H9 (cell line): ENCODE data around the gene BEGAIN. TPM values are rescaled to one million over a fixed set of nuclear protein-coding genes. Genes with fewer than 3 reads are reported as not detected.

ENCODE experiments used
- DNase-seq: peaks from one replicate; pipeline ENCODE4 v3.0.0-alpha.2; 2017
- H2AFZ ChIP-seq: one replicate; pipeline ENCODE4 v1.6.1; 2013; ENCODE audit warnings: mild to moderate bottlenecking, low read length, control low read depth, moderate library complexity
- H2AK5ac ChIP-seq: 2 replicates; pipeline ENCODE4 v1.6.1; 2013; ENCODE audit warnings: low read length, control low read depth, mixed read lengths; ENCODE audit not compliant: insufficient read length
- H2BK120ac ChIP-seq: one replicate; pipeline ENCODE4 v1.6.1; 2013; ENCODE audit warnings: low read depth, mild to moderate bottlenecking, low read length, control low read depth, inconsistent platforms; ENCODE audit not compliant: poor library complexity, severe bottlenecking
- H2BK12ac ChIP-seq: 2 replicates; pipeline ENCODE4 v1.6.1; 2013; ENCODE audit warnings: low read length, control low read depth, mixed read lengths, low read depth; ENCODE audit not compliant: insufficient read length
- H2BK15ac ChIP-seq: 2 replicates; pipeline ENCODE4 v1.6.1; 2013; ENCODE audit warnings: low read depth, low read length, control low read depth
- H2BK20ac ChIP-seq: one replicate; pipeline ENCODE4 v1.6.1; 2013; ENCODE audit warnings: low read depth, mild to moderate bottlenecking, low read length, control low read depth, inconsistent platforms; ENCODE audit not compliant: poor library complexity, severe bottlenecking
- H2BK5ac ChIP-seq: 2 replicates; pipeline ENCODE4 v1.6.1; 2013; ENCODE audit warnings: low read length, control low read depth, mixed read lengths; ENCODE audit not compliant: insufficient read length
- H3K14ac ChIP-seq: 2 replicates; pipeline ENCODE4 v1.6.1; 2013; ENCODE audit warnings: low read length, control low read depth; ENCODE audit not compliant: insufficient read depth
- H3K18ac ChIP-seq: 2 replicates; pipeline ENCODE4 v1.6.1; 2013; ENCODE audit warnings: low read depth, mild to moderate bottlenecking, mixed read lengths, low read length, control low read depth; ENCODE audit not compliant: insufficient read length
- H3K23ac ChIP-seq: 2 replicates; pipeline ENCODE4 v1.6.1; 2013; ENCODE audit warnings: low read length, control low read depth, mixed read lengths, low read depth; ENCODE audit not compliant: insufficient read length
- H3K23me2 ChIP-seq: 2 replicates; pipeline ENCODE4 v1.6.1; 2013; ENCODE audit warnings: low read depth, mild to moderate bottlenecking, mixed read lengths, low read length, control low read depth; ENCODE audit not compliant: insufficient read length, poor library complexity, severe bottlenecking
- H3K27ac ChIP-seq: 2 replicates; pipeline ENCODE4 v1.5.1; 2013; ENCODE audit warnings: low read length, control low read depth, mixed read lengths, low read depth; ENCODE audit not compliant: insufficient read length
- H3K27me3 ChIP-seq: 2 replicates; pipeline ENCODE4 v1.6.1; 2013; ENCODE audit warnings: low read length, control low read depth, inconsistent platforms; ENCODE audit not compliant: insufficient read depth
- H3K4ac ChIP-seq: 2 replicates; pipeline ENCODE4 v1.6.1; 2013; ENCODE audit warnings: low read depth, mild to moderate bottlenecking, control low read depth, inconsistent platforms, low read length, moderate library complexity
- H3K4me1 ChIP-seq: 2 replicates; pipeline ENCODE4 v1.6.1; 2013; ENCODE audit warnings: low read length, control low read depth, inconsistent platforms; ENCODE audit not compliant: insufficient read depth
- H3K4me2 ChIP-seq: 2 replicates; pipeline ENCODE4 v1.6.1; 2013; ENCODE audit warnings: low read length, control low read depth, mixed read lengths; ENCODE audit not compliant: insufficient read length, insufficient read depth
- H3K56ac ChIP-seq: 2 replicates; pipeline ENCODE4 v1.6.1; 2013; ENCODE audit warnings: low read depth, mild to moderate bottlenecking, mixed read lengths, low read length, control low read depth; ENCODE audit not compliant: insufficient read length
- H3K79me1 ChIP-seq: 2 replicates; pipeline ENCODE4 v1.6.1; 2013; ENCODE audit warnings: low read depth, mild to moderate bottlenecking, moderate library complexity, low read length, control low read depth, inconsistent platforms; ENCODE audit not compliant: insufficient read depth, poor library complexity, severe bottlenecking
- H3K79me2 ChIP-seq: 2 replicates; pipeline ENCODE4 v1.6.1; 2013; ENCODE audit warnings: low read length, control low read depth, inconsistent platforms; ENCODE audit not compliant: insufficient read depth
- H3K9ac ChIP-seq: 2 replicates; pipeline ENCODE4 v1.6.1; 2013; ENCODE audit warnings: low read length, control low read depth, mixed read lengths; ENCODE audit not compliant: insufficient read length; ENCODE audit errors: extremely low read depth
- H3K9me3 ChIP-seq: one replicate; pipeline ENCODE4 v1.6.1; 2013; ENCODE audit warnings: low read depth, low read length, inconsistent platforms; ENCODE audit not compliant: control insufficient read depth
- H3T11ph ChIP-seq: one replicate; pipeline ENCODE4 v1.6.1; 2013; ENCODE audit warnings: mild to moderate bottlenecking, low read length, control low read depth, inconsistent platforms
- H4K20me1 ChIP-seq: one replicate; pipeline ENCODE4 v1.6.1; 2013; ENCODE audit not compliant: control insufficient read depth, insufficient read length, insufficient read depth
- H4K5ac ChIP-seq: 2 replicates; pipeline ENCODE4 v1.6.1; 2013; ENCODE audit warnings: low read depth, mild to moderate bottlenecking, mixed read lengths, low read length, control low read depth; ENCODE audit not compliant: insufficient read length
- H4K8ac ChIP-seq: replicated peaks from 2 replicates; pipeline ENCODE4 v1.6.1; 2013; ENCODE audit warnings: low read length, control low read depth, mixed read lengths, low read depth; ENCODE audit not compliant: insufficient read length
- H4K91ac ChIP-seq: 2 replicates; pipeline ENCODE4 v1.6.1; 2013; ENCODE audit warnings: low read depth, mild to moderate bottlenecking, moderate library complexity, mixed read lengths, low read length, control low read depth; ENCODE audit not compliant: insufficient read length
- H3K27ac Mint-ChIP-seq, 3 experiments: 2 replicates in 2 of 3; 3 replicates in 1 of 3; pipeline ENCODE4 v1.8.0; 2020 to 2021; ENCODE audit warnings: mixed read lengths in 3 of 3, mild to moderate bottlenecking in 1 of 3, moderate library complexity in 1 of 3
- H3K27me3 Mint-ChIP-seq: 2 replicates; pipeline ENCODE4 v1.8.0; 2021; ENCODE audit warnings: low read depth, mild to moderate bottlenecking, moderate library complexity, mixed read lengths
- H3K36me3 Mint-ChIP-seq, 3 experiments: 2 replicates in 2 of 3; 3 replicates in 1 of 3; pipeline ENCODE4 v1.8.0; 2020 to 2021; ENCODE audit warnings: low read depth in 3 of 3, mixed read lengths in 3 of 3; ENCODE audit not compliant: insufficient read depth in 1 of 3
- H3K4me1 Mint-ChIP-seq, 2 experiments: 2 replicates each; pipeline ENCODE4 v1.8.0; 2020; ENCODE audit warnings: mixed read lengths in 2 of 2
- H3K4me3 Mint-ChIP-seq, 2 experiments: 2 replicates in 1 of 2; 3 replicates in 1 of 2; pipeline ENCODE4 v1.8.0; 2020 to 2021; ENCODE audit warnings: mild to moderate bottlenecking in 2 of 2, mixed read lengths in 2 of 2, moderate library complexity in 1 of 2
- H3K9me3 Mint-ChIP-seq, 2 experiments: 2 replicates in 1 of 2; 3 replicates in 1 of 2; pipeline ENCODE4 v1.8.0; 2020; ENCODE audit warnings: mild to moderate bottlenecking in 2 of 2, mixed read lengths in 2 of 2, moderate library complexity in 1 of 2
- WGBS: extraction: QIAGEN DNeasy Blood & Tissue Kit; methylation state at CpG from one replicate; pipeline ENCODE4 v1.1.7; 2013; ENCODE audit warnings: missing lambda C conversion rate, low lambda C conversion rate, mixed read lengths; ENCODE audit not compliant: insufficient read length; ENCODE audit errors: extremely low coverage; 5-methylcytosine and 5-hydroxymethylcytosine counted together
- total RNA-seq: library from RNA; stranded (reverse); gene quantifications from 2 replicates; pipeline ENCODE4 v1.2.1, GENCODE V29; 2021
- TF ChIP-seq, protein P1 (sequence below): fragments of 200-600 bp; sonication (generic); conservative IDR thresholded peaks from 3 replicates; pipeline ENCODE4 v1.8.0; 2021; ENCODE audit warnings: antibody characterized with exemption, mild to moderate bottlenecking

BEGAIN gene
- total RNA-seq, 1 experiment from 2014 or later, result 2.6 TPM

DNA sequence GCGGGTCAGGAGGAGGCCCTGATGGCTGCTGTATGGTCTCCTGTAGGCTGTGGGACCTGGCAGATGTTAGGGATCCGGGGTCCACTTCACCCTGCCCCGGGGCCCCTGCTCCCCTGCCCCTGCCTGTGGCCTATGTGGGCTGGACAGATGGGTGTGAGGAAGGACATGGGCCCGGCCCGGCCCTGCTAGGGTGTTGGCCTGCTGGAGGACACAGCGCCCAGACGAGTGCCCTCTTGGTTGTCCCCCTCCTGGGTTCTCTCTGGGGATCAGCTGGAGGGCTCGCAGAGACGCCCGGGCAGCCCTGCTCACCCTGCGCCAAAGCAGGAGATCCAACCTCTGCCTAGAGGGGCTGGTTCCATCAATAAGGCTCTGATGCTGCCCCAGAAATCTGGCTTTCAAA is 36.2 kb downstream of the BEGAIN start:
- H3K79me2 ChIP-seq, result no peaks in the 10 kb centered on the region
- no CpG with 5 or more reads among the region's 11 CpGs for WGBS
- H3K56ac ChIP-seq, result no peak overlapping the region
- H3K4me1 ChIP-seq, result no peaks in the 10 kb centered on the region; the same call in 1 of the 2 replicates
- H3K79me1 ChIP-seq, result no peaks in the 10 kb centered on the region
- Mint-ChIP-seq H3K27ac (no peak overlapping the region), H3K9me3 (no peaks in the 10 kb centered on the region), H3K4me3 (no peak overlapping the region), H3K36me3 (no peaks in the 10 kb centered on the region), H3K27me3 (peaks cover 16% of the 10 kb centered on the region), H3K4me1 (peaks cover 13 to 19% of the 10 kb centered on the region in 2 experiments)
- H2BK20ac ChIP-seq, result no peak overlapping the region
- H2BK15ac ChIP-seq, result no peak overlapping the region
- no peak overlapping the region for H3K4ac ChIP-seq
- TF ChIP-seq, protein P1, sequence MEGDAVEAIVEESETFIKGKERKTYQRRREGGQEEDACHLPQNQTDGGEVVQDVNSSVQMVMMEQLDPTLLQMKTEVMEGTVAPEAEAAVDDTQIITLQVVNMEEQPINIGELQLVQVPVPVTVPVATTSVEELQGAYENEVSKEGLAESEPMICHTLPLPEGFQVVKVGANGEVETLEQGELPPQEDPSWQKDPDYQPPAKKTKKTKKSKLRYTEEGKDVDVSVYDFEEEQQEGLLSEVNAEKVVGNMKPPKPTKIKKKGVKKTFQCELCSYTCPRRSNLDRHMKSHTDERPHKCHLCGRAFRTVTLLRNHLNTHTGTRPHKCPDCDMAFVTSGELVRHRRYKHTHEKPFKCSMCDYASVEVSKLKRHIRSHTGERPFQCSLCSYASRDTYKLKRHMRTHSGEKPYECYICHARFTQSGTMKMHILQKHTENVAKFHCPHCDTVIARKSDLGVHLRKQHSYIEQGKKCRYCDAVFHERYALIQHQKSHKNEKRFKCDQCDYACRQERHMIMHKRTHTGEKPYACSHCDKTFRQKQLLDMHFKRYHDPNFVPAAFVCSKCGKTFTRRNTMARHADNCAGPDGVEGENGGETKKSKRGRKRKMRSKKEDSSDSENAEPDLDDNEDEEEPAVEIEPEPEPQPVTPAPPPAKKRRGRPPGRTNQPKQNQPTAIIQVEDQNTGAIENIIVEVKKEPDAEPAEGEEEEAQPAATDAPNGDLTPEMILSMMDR, result no peak
- H3K9me3 ChIP-seq, result no peaks in the 10 kb centered on the region
- no peak overlapping the region for H2BK12ac ChIP-seq
- no peak overlapping the region for H3T11ph ChIP-seq
- H3K18ac ChIP-seq, result no peak overlapping the region
- H2BK5ac ChIP-seq, result no peak overlapping the region
- DNase-seq, result no peak
- H3K27me3 ChIP-seq, result no peaks in the 10 kb centered on the region
- no peak overlapping the region for H4K5ac ChIP-seq
- no peaks in the 10 kb centered on the region for H4K20me1 ChIP-seq
- H3K23ac ChIP-seq, result no peak overlapping the region
- H3K4me2 ChIP-seq, result no peak overlapping the region
- no peak overlapping the region for H2BK120ac ChIP-seq
- H2AFZ ChIP-seq, result no peak overlapping the region
- H2AK5ac ChIP-seq, result no peak overlapping the region
- H3K14ac ChIP-seq, result no peak overlapping the region; the same call in 1 of the 2 replicates
- no peak overlapping the region for H3K9ac ChIP-seq
- no peak overlapping the region for H4K91ac ChIP-seq
- H4K8ac ChIP-seq, result no peak overlapping the region
- H3K27ac ChIP-seq, result no peak overlapping the region
- H3K23me2 ChIP-seq, result no peaks in the 10 kb centered on the region
